Vagina (tissue), 2 donors: Measurements from ENCODE around the gene FCMR. TPM values are rescaled to one million over a fixed set of nuclear protein-coding genes. Genes with fewer than 3 reads are reported as not detected.

Experiments
- DNase-seq, 2 donors: peaks; one replicate each; pipeline ENCODE4 v3.0.0-alpha.2; 2017; ENCODE audit errors: extremely low spot score in 2 of 2
- H3K27ac ChIP-seq: fragments of 200-600 bp; sonication (generic); one replicate; pipeline ENCODE4 v1.5.1; 2019
- H3K27me3 ChIP-seq: fragments of 200-600 bp; sonication (generic); one replicate; pipeline ENCODE4 v1.5.1; 2019
- H3K36me3 ChIP-seq, 2 donors: fragments of 200-600 bp; sonication (generic); one replicate each; pipeline ENCODE4 v1.5.1; 2017 to 2019
- H3K4me1 ChIP-seq: fragments of 200-600 bp; sonication (generic); one replicate; pipeline ENCODE4 v1.5.1; 2019
- H3K4me3 ChIP-seq, 2 donors: fragments of 200-600 bp; sonication (generic); 1 replicate in 1 of 2; 2 replicates in 1 of 2; pipeline ENCODE4 v1.5.1; 2016 to 2019
- H3K9me3 ChIP-seq: fragments of 200-600 bp; sonication (generic); one replicate; pipeline ENCODE4 v1.5.1; 2019
- CTCF ChIP-seq, 3 experiments: fragments of 450-650 bp in 2 of 3; fragments of 200-600 bp in 1 of 3; sonication (generic) in 1 of 3; IDR thresholded peaks; one replicate each; pipeline ENCODE4 v1.5.1; 2017 to 2019; ENCODE audit warnings: antibody characterized with exemption in 3 of 3, mild to moderate bottlenecking in 2 of 3, moderate library complexity in 2 of 3
- POLR2A ChIP-seq, 2 donors: fragments of 450-650 bp; IDR thresholded peaks; one replicate each; pipeline ENCODE4 v1.6.1; 2017; ENCODE audit warnings: antibody characterized with exemption in 2 of 2, mild to moderate bottlenecking in 2 of 2, moderate library complexity in 2 of 2
- POLR2AphosphoS5 ChIP-seq, 2 donors: sonication (generic); formaldehyde crosslinking; IDR thresholded peaks; one replicate each; pipeline ENCODE4 v1.9.0; 2017; ENCODE audit warnings: antibody characterized with exemption in 2 of 2, mild to moderate bottlenecking in 2 of 2, low read depth in 1 of 2; ENCODE audit not compliant: insufficient read depth in 1 of 2
- intact Hi-C: fragments of 100-400 bp; cut with DNase I; formaldehyde crosslinking; loops from one replicate; pipeline ENCODE4 v1.15.1; 2023
- total RNA-seq: library from RNA; depleted of rRNA; stranded (reverse); fragments of >200 nt; gene quantifications from one replicate; pipeline ENCODE4 v1.2.3, GENCODE V29; 2016

FCMR gene
- total RNA-seq, 1 donor from 2014 or later = 12.3 TPM

DNA sequence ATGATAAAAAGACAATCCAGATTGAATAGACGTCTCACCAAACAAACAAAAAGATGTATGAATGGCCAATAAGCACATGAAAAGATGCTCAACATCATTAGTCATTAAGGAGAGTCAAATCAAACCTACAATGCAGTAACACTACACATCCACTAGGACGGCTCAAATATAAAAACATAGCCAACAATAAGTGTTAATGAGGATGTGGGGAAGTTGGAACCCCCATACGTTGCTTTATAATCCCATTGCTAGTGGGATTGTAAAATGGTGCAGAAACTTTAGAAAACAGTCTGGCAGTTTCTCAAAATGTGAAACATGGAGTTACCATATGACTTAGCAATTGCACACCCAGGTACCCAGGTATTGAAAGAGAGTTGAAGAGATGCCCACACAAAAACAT lies 39.2 kb downstream of the FCMR start:
- intact Hi-C loops = no loop called here
- Histone ChIP-seq H3K4me1 (no peaks in the 10 kb centered on the region), H3K27ac (no peak overlapping the region), H3K27me3 (no peaks in the 10 kb centered on the region), H3K36me3 (no peaks in the 10 kb centered on the region), H3K9me3 (no peaks in the 10 kb centered on the region), H3K4me3 (no peak overlapping the region)
- TF ChIP-seq CTCF (IDR thresholded peaks at IDR 0.05) (no peak), POLR2AphosphoS5 (IDR thresholded peaks at IDR 0.05; ENCODE audit: insufficient read depth in 1 of 2, low read depth in 1 of 2) (no peak), POLR2A (IDR thresholded peaks at IDR 0.05) (no peak)
- no peak for DNase-seq

DNA sequence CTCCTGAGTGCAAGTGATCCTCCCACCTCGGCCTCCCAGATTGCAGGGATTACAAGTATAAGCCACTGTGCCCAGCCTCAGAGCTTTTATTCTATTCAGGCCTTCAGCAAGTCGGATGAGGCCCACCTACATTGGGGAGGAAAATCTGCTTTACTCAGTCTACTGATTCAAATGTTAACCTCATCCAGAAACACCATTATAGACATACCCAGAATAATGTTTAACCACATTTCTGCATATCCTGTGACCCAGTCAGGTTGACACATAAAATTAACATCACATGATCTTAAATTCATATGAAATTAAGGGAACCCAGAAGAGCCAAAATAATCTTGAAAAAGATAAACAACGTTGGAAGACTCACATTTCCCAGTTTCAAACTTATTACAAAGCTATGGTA lies 41.4 kb downstream of the FCMR start:
- Histone ChIP-seq H3K4me1 (no peaks in the 10 kb centered on the region), H3K27me3 (no peaks in the 10 kb centered on the region), H3K4me3 (no peak overlapping the region), H3K27ac (no peak overlapping the region), H3K9me3 (peaks cover 9% of the 10 kb centered on the region), H3K36me3 (no peaks in the 10 kb centered on the region)
- DNase-seq = no peak
- intact Hi-C loops = no loop called here
- TF ChIP-seq CTCF (IDR thresholded peaks at IDR 0.05) (no peak), POLR2AphosphoS5 (IDR thresholded peaks at IDR 0.05; ENCODE audit: insufficient read depth in 1 of 2, low read depth in 1 of 2) (no peak), POLR2A (IDR thresholded peaks at IDR 0.05) (no peak)

DNA sequence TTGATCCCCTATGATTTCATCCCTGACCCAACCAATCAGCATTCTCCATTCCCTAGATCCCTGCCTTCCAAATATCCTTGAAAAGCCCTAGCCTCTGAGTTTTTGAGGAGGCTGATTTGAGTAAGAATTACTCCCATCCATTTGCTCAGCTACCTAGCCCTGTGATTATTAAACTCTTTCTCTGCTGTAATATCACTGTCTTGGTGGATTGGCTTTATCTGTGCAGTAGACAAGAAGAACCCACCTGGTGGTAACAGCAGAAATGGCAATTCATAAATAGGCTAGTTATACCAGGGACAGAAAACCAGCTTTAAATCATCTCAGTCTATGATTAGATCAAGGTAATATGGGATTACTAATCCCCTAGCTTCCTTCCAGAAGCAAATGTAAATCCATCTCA lies 43.3 kb downstream of the FCMR start:
- H3K4me3 ChIP-seq = no peak overlapping the region
- peaks cover 9% of the 10 kb centered on the region for H3K9me3 ChIP-seq
- intact Hi-C loops = no loop called here
- no peaks in the 10 kb centered on the region for H3K27me3 ChIP-seq
- no peaks in the 10 kb centered on the region for H3K4me1 ChIP-seq
- TF ChIP-seq POLR2A (IDR thresholded peaks at IDR 0.05) (no peak), CTCF (IDR thresholded peaks at IDR 0.05) (no peak), POLR2AphosphoS5 (IDR thresholded peaks at IDR 0.05; ENCODE audit: insufficient read depth in 1 of 2, low read depth in 1 of 2) (no peak)
- DNase-seq = no peak
- no peak overlapping the region for H3K27ac ChIP-seq
- no peaks in the 10 kb centered on the region for H3K36me3 ChIP-seq

DNA sequence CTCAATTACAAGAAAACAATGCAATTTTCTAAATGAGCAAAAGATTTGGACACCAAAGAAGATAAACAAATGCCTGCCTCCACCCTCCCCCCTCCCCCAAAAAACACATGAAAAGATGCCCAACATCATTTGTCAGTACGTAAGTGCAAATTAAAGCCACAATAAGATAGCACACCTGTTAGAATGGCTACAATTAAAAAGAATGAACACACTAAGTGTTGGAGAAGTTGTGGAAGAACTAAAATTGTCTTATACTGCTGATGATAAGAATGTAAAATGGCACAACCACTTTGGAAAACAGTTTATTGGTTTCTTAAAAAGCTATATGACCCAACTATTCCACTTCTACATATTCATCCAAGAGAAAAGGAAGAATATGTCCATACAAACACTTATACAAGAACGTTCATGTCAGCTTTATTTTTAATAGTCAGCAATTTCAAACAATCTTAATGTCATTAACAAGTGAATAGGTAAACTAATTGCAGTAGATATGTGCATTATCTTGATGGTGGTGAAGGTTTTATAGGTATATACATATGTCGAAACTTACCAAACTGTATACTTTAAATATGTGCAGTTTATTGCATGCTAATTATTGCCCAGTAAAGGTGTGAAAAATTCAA lies 45.9 kb downstream of the FCMR start:
- no peaks in the 10 kb centered on the region for H3K27me3 ChIP-seq
- TF ChIP-seq CTCF (IDR thresholded peaks at IDR 0.05) (no peak), POLR2AphosphoS5 (IDR thresholded peaks at IDR 0.05; ENCODE audit: insufficient read depth in 1 of 2, low read depth in 1 of 2) (no peak), POLR2A (IDR thresholded peaks at IDR 0.05) (no peak)
- intact Hi-C loops = no loop called here
- H3K4me1 ChIP-seq = no peaks in the 10 kb centered on the region
- peaks cover 9% of the 10 kb centered on the region for H3K9me3 ChIP-seq
- H3K27ac ChIP-seq = no peak overlapping the region
- no peak overlapping the region for H3K4me3 ChIP-seq
- no peak for DNase-seq
- no peaks in the 10 kb centered on the region for H3K36me3 ChIP-seq

DNA sequence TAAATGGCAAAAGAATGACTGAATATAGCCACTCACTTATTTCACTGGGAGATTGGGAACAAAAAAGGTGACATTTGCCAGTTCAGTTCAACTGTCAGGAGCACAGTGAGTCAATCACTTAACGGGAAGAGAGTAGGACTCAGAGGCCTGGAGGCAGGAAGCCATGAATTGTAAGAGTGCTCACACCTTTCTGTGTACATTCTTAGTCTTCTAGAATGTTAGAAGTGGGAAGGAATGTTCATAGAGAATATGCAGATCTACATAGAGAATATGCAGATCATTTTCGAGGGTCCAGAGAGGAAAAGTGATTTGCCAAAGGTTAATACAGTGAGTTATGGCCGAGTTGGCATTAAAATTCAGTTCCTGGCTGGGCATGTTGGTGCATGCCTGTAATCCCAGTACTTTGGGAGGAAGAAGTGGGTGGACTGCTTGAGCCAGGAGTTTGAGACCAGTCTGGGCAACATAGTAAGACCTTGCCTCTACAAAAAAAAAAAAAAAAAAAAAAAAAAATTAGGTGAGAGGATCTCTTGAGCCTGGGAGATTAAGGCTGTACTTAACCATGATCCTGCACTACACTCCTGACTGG lies 48.0 kb downstream of the FCMR start:
- no peak overlapping the region for H3K27ac ChIP-seq
- TF ChIP-seq POLR2A (IDR thresholded peaks at IDR 0.05) (no peak), CTCF (IDR thresholded peaks at IDR 0.05) (no peak), POLR2AphosphoS5 (IDR thresholded peaks at IDR 0.05; ENCODE audit: insufficient read depth in 1 of 2, low read depth in 1 of 2) (no peak)
- intact Hi-C loops = no loop called here
- H3K27me3 ChIP-seq = no peaks in the 10 kb centered on the region
- DNase-seq = no peak
- H3K4me3 ChIP-seq = no peak overlapping the region
- peaks cover 9% of the 10 kb centered on the region for H3K9me3 ChIP-seq
- H3K4me1 ChIP-seq = no peaks in the 10 kb centered on the region
- no peaks in the 10 kb centered on the region for H3K36me3 ChIP-seq
